NCI-H1930 (cell line): ENCODE data around the gene RNF11.
"Not testable (repeated sequence)": the region's sequence is repeated elsewhere in the genome, so short reads cannot be mapped to it uniquely, and the experiment has no call there.

ENCODE experiments used
- DNase-seq, 2 experiments: peaks; one replicate each; lab custom pipeline; 2025; lab: John Stamatoyannopoulos, UW

The RNF11 gene, protein sequence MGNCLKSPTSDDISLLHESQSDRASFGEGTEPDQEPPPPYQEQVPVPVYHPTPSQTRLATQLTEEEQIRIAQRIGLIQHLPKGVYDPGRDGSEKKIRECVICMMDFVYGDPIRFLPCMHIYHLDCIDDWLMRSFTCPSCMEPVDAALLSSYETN

GRCh38 chr1:51235673-51236530, at the start of gene RNF11:
Gene RNF11 (plus strand): TSS chr1:51236273. CDS start chr1:51236757, 484 bp downstream.
- peak; percentile 80 to 84 for DNase-seq

GRCh38 chr1:51188230-51188629, 47.8 kb upstream of the RNF11 start:
- no peak for DNase-seq

- peak in 1 of 2 experiments; percentile 34 for DNase-seq
These were observed 46.5 kb upstream of the RNF11 start for GRCh38 chr1:51189421-51190073.

DNA sequence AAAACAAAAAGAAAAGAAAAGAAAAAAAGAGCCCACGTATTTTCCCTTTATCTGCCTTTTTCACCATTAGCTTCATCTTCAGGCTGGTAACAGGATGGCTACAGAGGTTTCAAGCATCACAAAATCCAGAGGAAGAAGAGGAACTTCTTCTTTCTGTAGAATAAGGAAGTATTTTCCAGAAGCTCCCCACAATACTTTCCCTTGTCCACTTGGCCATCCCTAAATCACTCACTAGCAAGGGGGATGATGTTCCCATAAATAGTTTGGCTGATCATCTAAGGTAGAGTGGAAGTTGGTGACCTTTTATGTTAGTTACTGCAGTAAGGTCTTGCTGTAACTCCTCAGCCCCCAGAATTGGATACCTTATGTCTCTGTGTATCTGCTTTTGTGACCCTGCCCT, 45.1 kb upstream of the RNF11 start:
- DNase-seq: no peak

DNA sequence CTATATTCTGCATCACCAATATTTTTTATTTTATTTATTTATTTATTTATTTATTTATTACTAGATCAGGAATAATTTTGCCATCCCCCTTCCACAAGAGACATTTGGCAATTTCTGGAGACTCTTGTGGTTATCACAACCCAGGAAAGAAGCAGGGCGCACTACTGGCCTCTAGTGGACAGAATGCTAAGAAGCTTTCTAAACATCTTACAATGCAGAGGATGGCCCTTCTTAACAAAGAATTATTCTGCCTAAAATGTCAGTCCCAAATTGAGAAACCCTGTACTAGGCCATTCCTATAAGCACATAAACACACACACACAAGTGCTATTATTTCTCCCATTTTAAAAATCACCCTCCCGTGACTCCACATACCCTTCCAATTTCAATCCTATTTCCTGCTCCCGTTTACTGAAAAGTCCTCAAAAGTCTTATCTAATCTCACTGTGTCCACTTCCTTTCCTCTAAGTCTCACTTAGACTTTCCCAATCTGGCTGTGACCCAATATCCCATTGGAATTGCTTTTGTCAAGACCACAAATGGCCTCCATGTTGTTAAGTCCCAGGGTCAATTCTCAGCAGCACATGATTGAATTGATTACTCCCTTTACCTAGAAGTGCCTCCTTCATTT, 43.7 kb upstream of the RNF11 start:
- peak in 1 of 2 experiments; percentile 28 for DNase-seq

GRCh38 chr1:51193564-51193963, 42.5 kb upstream of the RNF11 start:
- no peak for DNase-seq

GRCh38 chr1:51203121-51203873, 32.8 kb upstream of the RNF11 start:
- no peak for DNase-seq

GRCh38 chr1:51203874-51204245, 32.2 kb upstream of the RNF11 start:
- no peak for DNase-seq

DNA sequence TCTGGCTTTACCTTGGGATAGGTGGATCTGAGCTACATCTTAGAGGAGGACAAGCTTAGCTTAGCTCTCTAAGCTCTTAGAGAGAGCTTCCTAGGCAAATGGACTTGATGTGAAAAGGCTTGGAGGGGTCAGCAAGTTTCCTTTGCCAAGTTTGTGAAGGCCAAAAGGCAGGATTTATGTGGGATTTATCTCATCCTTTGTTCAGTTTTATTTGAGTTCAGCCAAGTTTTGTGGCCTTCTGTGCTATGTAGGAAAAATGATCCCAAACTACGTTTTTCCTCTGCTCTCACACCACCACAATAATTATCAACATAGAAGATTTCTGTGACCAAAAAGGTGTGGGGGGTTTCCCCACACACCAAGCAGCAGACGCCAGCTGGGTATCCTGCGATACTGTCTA, 26.0 kb upstream of the RNF11 start:
- no peak for DNase-seq

DNA sequence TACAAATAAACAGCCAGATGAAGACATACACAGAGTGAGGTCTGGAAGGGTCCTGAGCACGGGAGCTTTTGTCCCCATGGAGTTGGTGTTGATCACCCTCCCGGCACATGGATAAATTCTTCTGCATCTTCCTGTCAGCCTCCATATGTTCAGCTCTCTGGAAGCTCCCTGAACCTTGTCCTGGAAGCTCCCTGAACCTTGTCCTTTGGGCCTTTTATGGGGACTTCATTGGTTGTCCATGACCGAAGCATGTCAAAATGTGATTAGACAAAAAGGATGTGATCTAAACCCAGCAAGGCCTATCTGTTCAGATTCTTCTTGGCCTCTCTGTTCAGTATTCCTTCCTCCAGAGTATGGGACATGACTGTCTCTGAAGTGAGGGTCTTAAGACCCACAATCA, 25.4 kb upstream of the RNF11 start:
- DNase-seq: no peak

DNA sequence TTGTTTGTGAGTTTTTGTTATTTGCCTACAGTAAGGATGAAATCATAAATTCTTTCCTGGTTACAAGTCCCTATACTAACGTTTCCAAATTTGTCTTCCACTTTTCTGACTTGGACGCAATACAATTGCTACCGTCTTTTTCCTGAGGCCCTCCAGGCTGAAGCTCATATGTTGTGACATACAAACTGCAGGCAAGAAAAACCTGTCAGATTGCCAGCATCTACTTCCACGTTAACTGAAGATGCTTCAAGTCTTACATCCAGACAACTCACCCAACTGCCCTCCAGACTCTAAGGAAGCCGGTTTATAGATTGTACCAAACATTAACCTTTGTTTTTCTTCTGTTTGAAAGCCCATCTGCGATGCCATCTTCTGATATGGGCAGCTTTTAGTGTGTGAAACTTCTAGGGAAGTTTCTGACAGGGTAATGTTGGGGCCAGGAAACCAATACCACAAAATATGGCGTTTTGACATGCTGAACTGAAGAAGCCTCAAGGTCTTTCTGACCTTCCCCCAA, 21.4 kb upstream of the RNF11 start:
- no peak for DNase-seq

DNA sequence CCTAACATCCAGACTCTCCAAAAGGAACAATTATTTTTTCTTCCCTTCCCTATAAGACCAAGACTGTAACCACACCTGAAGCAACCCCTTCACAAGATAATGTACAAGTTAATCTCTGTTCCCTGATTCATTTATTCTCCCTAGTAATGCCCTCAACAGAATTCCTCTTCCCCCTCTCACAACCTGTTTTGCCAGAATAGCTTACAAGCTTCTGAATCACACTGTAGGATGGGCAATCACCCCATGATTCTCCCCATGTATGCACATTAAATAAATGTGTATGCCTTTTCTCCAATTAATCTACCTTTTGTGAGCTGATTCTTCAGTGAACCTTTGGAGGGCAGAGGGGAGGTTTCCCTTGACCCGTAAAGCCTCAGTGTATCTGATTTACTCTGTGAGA, 20.9 kb upstream of the RNF11 start:
- DNase-seq: no peak

GRCh38 chr1:51216631-51217030, 19.4 kb upstream of the RNF11 start:
- DNase-seq: no peak

- no peak for DNase-seq
These were observed 19.0 kb upstream of the RNF11 start for GRCh38 chr1:51217101-51217500.

- DNase-seq: no peak
These were observed 17.5 kb upstream of the RNF11 start for GRCh38 chr1:51218570-51218969.

GRCh38 chr1:51219022-51219421, 17.1 kb upstream of the RNF11 start:
- DNase-seq: no peak

DNA sequence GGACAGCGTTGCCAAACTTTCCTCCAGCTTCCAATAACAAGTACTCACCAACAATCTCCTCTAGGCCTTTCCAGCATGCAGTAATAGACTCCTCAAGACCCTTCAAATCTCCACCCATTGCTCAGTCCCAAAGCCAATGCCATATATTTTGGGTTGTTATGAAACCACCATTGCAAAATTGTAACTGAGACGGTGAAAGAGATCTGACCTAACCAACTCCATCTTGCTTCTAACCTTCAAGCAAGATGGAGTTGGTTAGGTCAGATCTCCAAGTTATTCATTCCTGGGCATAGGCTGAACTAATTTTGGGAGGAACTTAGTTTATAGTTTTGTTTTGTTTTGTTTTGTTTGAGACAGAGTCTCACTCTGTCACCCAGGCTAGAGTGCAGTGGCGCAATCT, 14.5 kb upstream of the RNF11 start:
- DNase-seq: not testable (repeated sequence)

- DNase-seq: no peak
These were observed 13.8 kb upstream of the RNF11 start for GRCh38 chr1:51222136-51222787.

- no peak for DNase-seq
These were observed 13.3 kb upstream of the RNF11 start for GRCh38 chr1:51222809-51223208.

GRCh38 chr1:51224255-51224654, 11.8 kb upstream of the RNF11 start:
- no peak for DNase-seq
